Measurements from ENCODE around the gene KIAA0825.

GRCh38 chr5:94457788-94458187 lies 160.6 kb downstream of the KIAA0825 start:
- TF ChIP-seq, protein P1, sequence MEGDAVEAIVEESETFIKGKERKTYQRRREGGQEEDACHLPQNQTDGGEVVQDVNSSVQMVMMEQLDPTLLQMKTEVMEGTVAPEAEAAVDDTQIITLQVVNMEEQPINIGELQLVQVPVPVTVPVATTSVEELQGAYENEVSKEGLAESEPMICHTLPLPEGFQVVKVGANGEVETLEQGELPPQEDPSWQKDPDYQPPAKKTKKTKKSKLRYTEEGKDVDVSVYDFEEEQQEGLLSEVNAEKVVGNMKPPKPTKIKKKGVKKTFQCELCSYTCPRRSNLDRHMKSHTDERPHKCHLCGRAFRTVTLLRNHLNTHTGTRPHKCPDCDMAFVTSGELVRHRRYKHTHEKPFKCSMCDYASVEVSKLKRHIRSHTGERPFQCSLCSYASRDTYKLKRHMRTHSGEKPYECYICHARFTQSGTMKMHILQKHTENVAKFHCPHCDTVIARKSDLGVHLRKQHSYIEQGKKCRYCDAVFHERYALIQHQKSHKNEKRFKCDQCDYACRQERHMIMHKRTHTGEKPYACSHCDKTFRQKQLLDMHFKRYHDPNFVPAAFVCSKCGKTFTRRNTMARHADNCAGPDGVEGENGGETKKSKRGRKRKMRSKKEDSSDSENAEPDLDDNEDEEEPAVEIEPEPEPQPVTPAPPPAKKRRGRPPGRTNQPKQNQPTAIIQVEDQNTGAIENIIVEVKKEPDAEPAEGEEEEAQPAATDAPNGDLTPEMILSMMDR (conservative IDR thresholded peaks at IDR 0.05; ENCODE audit: low read depth in 2 of 2): no peak
- TF ChIP-seq, protein P2, sequence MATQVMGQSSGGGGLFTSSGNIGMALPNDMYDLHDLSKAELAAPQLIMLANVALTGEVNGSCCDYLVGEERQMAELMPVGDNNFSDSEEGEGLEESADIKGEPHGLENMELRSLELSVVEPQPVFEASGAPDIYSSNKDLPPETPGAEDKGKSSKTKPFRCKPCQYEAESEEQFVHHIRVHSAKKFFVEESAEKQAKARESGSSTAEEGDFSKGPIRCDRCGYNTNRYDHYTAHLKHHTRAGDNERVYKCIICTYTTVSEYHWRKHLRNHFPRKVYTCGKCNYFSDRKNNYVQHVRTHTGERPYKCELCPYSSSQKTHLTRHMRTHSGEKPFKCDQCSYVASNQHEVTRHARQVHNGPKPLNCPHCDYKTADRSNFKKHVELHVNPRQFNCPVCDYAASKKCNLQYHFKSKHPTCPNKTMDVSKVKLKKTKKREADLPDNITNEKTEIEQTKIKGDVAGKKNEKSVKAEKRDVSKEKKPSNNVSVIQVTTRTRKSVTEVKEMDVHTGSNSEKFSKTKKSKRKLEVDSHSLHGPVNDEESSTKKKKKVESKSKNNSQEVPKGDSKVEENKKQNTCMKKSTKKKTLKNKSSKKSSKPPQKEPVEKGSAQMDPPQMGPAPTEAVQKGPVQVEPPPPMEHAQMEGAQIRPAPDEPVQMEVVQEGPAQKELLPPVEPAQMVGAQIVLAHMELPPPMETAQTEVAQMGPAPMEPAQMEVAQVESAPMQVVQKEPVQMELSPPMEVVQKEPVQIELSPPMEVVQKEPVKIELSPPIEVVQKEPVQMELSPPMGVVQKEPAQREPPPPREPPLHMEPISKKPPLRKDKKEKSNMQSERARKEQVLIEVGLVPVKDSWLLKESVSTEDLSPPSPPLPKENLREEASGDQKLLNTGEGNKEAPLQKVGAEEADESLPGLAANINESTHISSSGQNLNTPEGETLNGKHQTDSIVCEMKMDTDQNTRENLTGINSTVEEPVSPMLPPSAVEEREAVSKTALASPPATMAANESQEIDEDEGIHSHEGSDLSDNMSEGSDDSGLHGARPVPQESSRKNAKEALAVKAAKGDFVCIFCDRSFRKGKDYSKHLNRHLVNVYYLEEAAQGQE (IDR thresholded peaks at IDR 0.05; ENCODE audit: unreplicated experiment): no peak
- TF ChIP-seq EZH2phosphoT487 (IDR thresholded peaks at IDR 0.05; ENCODE audit: unreplicated experiment) (no peak), EZH2 (IDR thresholded peaks at IDR 0.05; ENCODE audit: low read depth, unreplicated experiment) (no peak), POLR2AphosphoS5 (IDR thresholded peaks at IDR 0.05; ENCODE audit: low read depth) (no peak)

Data from GM23338 (cell line).